Uterus (tissue), 4 donors: ENCODE data around the gene UPP1. TPM values are rescaled to one million over a fixed set of nuclear protein-coding genes. Genes with fewer than 3 reads are reported as not detected.

ENCODE experiments used
- DNase-seq, 2 donors: peaks; one replicate each; pipeline ENCODE4 v3.0.0-alpha.2; 2019 to 2020
- H3K27ac ChIP-seq, 2 donors: fragments of 200-600 bp; sonication (generic); 1 replicate in 1 of 2; 2 replicates in 1 of 2; pipeline ENCODE4 v1.5.1; 2016 to 2018
- H3K27me3 ChIP-seq, 2 donors: fragments of 200-600 bp; sonication (generic); one replicate each; pipeline ENCODE4 v1.5.1; 2018 to 2019; ENCODE audit warnings: control low read depth in 1 of 2
- H3K36me3 ChIP-seq, 2 donors: fragments of 200-600 bp; sonication (generic); one replicate each; pipeline ENCODE4 v1.5.1; 2019; ENCODE audit warnings: control low read depth in 1 of 2
- H3K4me1 ChIP-seq, 2 donors: fragments of 200-600 bp; sonication (generic); one replicate each; pipeline ENCODE4 v1.5.1; 2018 to 2019; ENCODE audit warnings: control low read depth in 1 of 2
- H3K4me3 ChIP-seq, 2 donors: fragments of 200-600 bp; sonication (generic); 1 replicate in 1 of 2; 2 replicates in 1 of 2; pipeline ENCODE4 v1.5.1; 2018 to 2019; ENCODE audit warnings: mild to moderate bottlenecking in 1 of 2
- H3K9me3 ChIP-seq, 2 donors: fragments of 200-600 bp; sonication (generic); one replicate each; pipeline ENCODE4 v1.5.1; 2019; ENCODE audit warnings: control low read depth in 1 of 2
- CTCF ChIP-seq, 4 experiments: fragments of 200-600 bp in 2 of 4; fragments of 450-650 bp in 2 of 4; sonication (generic) in 2 of 4; IDR thresholded peaks; one replicate each; pipeline ENCODE4 v1.5.1; 2016 to 2019; ENCODE audit warnings: antibody characterized with exemption in 4 of 4, mild to moderate bottlenecking in 2 of 4, moderate library complexity in 1 of 4
- POLR2A ChIP-seq, 2 donors: fragments of 450-650 bp; IDR thresholded peaks; one replicate each; pipeline ENCODE4 v1.6.1; 2016; ENCODE audit warnings: antibody characterized with exemption in 2 of 2, mild to moderate bottlenecking in 1 of 2, moderate library complexity in 1 of 2
- intact Hi-C: fragments of 100-400 bp; cut with DNase I; formaldehyde crosslinking; loops from one replicate; pipeline ENCODE4 v1.15.1; 2023; ENCODE audit warnings: low total_unique reads
- total RNA-seq, 4 donors: library from RNA; depleted of rRNA in 3 of 4; stranded (reverse); fragments of >200 nt in 3 of 4; gene quantifications; one replicate each; pipeline versions ENCODE4 v1.1.0 to v1.2.4, GENCODE V29; 2014 to 2023
- donor health status: DM: yes; HTN: yes; CAD: no.

The UPP1 gene
- total RNA-seq, 4 donors from 2014 or later = 1.5 to 25.2 (median 5.4) TPM

- no peak for TF ChIP-seq POLR2A (IDR thresholded peaks at IDR 0.05)
- TF ChIP-seq CTCF (IDR thresholded peaks at IDR 0.05) = no peak
- Histone ChIP-seq H3K27me3 (no peaks in the 10 kb centered on the region), H3K27ac (no peak overlapping the region), H3K4me1 (no peaks in the 10 kb centered on the region), H3K4me3 (no peak overlapping the region), H3K9me3 (no peaks in the 10 kb centered on the region), H3K36me3 (no peaks in the 10 kb centered on the region)
- no peak for DNase-seq
- intact Hi-C loops = no loop called here
These were observed 43.8 kb upstream of the UPP1 start for GRCh38 chr7:48045195-48045765.

- Histone ChIP-seq H3K4me1 (no peaks in the 10 kb centered on the region), H3K9me3 (no peaks in the 10 kb centered on the region), H3K27me3 (no peaks in the 10 kb centered on the region), H3K27ac (no peak overlapping the region), H3K4me3 (no peak overlapping the region), H3K36me3 (no peaks in the 10 kb centered on the region)
- no peak for TF ChIP-seq CTCF (IDR thresholded peaks at IDR 0.05)
- no peak for TF ChIP-seq POLR2A (IDR thresholded peaks at IDR 0.05)
- intact Hi-C loops = no loop called here
- DNase-seq = no peak
These were observed 42.6 kb upstream of the UPP1 start for GRCh38 chr7:48046458-48046857.

GRCh38 chr7:48048113-48048512, 41.0 kb upstream of the UPP1 start:
- no peaks in the 10 kb centered on the region for H3K27me3 ChIP-seq
- H3K4me1 ChIP-seq = no peaks in the 10 kb centered on the region
- H3K9me3 ChIP-seq = no peaks in the 10 kb centered on the region
- no peak overlapping the region for H3K4me3 ChIP-seq
- no peak for DNase-seq
- no peak overlapping the region for H3K27ac ChIP-seq
- H3K36me3 ChIP-seq = no peaks in the 10 kb centered on the region
- intact Hi-C loops = no loop called here
- TF ChIP-seq POLR2A (IDR thresholded peaks at IDR 0.05) (no peak), CTCF (IDR thresholded peaks at IDR 0.05) (no peak)

GRCh38 chr7:48049850-48050249, 39.2 kb upstream of the UPP1 start:
- no peaks in the 10 kb centered on the region for H3K36me3 ChIP-seq
- TF ChIP-seq CTCF (IDR thresholded peaks at IDR 0.05) (no peak), POLR2A (IDR thresholded peaks at IDR 0.05) (no peak)
- no peaks in the 10 kb centered on the region for H3K27me3 ChIP-seq
- H3K9me3 ChIP-seq = no peaks in the 10 kb centered on the region
- no peak overlapping the region for H3K27ac ChIP-seq
- H3K4me3 ChIP-seq = no peak overlapping the region
- H3K4me1 ChIP-seq = no peaks in the 10 kb centered on the region
- intact Hi-C loops = no loop called here
- DNase-seq = no peak

- no peak for DNase-seq
- intact Hi-C loops = no loop called here
- Histone ChIP-seq H3K4me3 (no peak overlapping the region), H3K36me3 (no peaks in the 10 kb centered on the region), H3K4me1 (no peaks in the 10 kb centered on the region), H3K27me3 (no peaks in the 10 kb centered on the region), H3K9me3 (no peaks in the 10 kb centered on the region), H3K27ac (no peak overlapping the region)
- TF ChIP-seq POLR2A (IDR thresholded peaks at IDR 0.05) (no peak), CTCF (IDR thresholded peaks at IDR 0.05) (no peak)
These were observed 36.3 kb upstream of the UPP1 start for GRCh38 chr7:48052748-48053147.
